AML-193 (cell line): ENCODE results near the gene XRCC3.
"Not testable (repeated sequence)": the region's sequence is repeated elsewhere in the genome, so short reads cannot be mapped to it uniquely, and the experiment has no call there.

Experiments
- DNase-seq, 2 experiments: peaks; one replicate each; lab custom pipeline; 2025; lab: John Stamatoyannopoulos, UW

XRCC3 gene

DNA sequence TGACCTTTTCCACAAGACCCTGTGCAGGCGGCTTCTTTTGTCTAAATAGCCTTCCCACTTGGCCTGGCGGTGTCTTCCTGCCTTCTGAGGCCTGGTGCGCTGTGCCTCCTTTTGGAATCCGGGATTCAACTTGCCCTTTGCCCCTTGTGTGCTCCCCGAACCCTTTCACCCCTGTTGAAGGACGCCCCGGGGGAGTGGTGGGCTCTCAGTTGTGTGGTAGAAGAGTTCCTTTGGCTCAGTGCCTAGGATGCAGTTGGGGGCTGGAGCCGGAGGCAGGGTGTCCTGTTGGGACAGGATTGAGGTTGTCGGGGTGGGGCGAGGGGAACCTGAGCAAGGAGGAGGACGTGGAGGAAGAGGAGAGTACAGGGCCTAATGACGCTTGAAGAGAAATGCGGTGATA is 51.7 kb downstream of the XRCC3 start:
- no peak for DNase-seq

DNA sequence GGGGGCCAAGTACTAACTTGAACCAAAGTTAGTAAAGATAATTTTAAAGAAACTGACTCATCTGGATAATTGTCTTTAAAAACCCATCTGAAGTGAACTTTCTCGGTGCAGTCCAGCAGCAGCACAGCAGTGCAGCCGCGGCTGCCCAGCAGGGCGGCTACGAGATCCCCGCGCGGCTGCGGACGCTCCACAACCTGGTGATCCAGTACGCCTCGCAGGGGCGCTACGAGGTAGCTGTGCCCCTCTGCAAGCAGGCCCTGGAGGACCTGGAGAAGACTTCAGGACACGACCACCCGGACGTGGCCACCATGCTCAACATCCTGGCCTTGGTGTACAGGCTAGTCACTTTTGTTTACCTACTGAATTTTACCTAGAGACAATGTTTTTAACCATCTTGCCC is 52.7 kb downstream of the XRCC3 start:
- no peak for DNase-seq

DNA sequence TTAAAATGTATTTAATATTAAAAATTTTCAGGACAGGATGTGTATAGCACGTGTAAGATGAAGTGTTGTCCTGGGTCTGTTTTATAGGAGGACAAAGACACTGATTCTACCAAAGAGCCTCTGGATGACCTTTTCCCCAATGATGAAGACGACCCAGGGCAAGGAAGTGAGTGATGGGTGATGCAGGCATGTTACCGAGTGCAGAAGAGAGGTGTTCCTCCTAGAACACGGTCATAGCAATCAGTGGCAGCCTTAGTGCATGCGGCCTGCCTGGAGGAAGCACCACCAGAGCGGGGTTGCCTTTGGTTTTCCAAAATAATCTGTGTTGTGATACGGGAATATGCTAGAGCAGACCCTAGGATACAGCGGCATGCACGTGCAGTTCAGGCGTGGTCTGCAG is 53.2 kb downstream of the XRCC3 start:
- DNase-seq, result no peak

DNA sequence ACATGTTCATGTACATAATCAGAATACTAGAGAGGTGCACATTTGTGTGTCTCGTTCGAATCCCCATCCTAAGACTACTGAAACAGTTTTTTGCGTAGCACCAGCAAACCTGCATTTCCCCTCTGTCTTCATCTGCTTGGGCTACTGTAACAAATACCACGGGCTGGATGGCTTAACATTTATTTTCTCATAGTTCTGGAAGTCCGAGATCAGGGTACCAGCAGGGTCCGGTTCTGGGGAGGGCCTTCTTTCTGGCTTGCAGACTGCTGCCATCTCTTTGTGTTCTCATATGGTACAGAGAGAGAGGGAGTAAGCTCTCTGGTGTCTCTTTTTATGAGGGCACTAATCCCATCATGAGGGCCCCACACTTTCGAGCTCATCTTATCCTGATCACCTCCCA is 55.6 kb downstream of the XRCC3 start:
- DNase-seq, result no peak

DNA sequence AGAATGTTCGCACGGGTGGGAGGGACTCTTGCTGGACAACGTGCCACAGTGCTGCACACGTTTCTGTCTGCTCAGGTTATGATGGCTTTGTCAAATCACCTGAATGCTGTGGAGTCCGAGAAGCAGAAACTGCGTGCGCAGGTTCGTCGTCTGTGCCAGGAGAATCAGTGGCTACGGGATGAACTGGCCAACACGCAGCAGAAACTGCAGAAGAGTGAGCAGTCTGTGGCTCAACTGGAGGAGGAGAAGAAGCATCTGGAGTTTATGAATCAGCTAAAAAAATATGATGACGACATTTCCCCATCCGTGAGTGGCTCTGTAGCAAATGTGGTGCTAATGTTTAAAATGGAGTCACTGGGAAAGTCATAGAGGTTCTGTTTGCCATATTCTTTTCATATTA is 57.8 kb downstream of the XRCC3 start:
- DNase-seq, result no peak

DNA sequence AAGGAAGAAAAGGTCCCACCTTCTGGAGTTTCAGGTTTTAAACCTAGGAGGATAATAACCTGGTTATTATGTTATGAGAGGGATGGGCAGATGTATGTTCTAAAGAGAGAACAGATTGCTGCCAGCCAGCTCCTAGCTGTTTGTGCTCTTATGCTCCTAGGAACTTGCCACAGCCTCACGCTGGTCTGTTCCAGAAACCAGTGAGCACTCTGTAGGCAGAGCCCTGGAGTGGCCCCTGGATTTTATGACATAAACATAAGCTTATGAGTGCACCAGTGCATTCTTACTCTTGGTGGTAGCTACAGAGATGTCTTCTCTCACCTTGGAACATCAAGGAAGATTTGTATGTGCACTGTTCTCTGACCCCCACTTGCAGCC is 58.5 kb downstream of the XRCC3 start:
- no peak for DNase-seq

DNA sequence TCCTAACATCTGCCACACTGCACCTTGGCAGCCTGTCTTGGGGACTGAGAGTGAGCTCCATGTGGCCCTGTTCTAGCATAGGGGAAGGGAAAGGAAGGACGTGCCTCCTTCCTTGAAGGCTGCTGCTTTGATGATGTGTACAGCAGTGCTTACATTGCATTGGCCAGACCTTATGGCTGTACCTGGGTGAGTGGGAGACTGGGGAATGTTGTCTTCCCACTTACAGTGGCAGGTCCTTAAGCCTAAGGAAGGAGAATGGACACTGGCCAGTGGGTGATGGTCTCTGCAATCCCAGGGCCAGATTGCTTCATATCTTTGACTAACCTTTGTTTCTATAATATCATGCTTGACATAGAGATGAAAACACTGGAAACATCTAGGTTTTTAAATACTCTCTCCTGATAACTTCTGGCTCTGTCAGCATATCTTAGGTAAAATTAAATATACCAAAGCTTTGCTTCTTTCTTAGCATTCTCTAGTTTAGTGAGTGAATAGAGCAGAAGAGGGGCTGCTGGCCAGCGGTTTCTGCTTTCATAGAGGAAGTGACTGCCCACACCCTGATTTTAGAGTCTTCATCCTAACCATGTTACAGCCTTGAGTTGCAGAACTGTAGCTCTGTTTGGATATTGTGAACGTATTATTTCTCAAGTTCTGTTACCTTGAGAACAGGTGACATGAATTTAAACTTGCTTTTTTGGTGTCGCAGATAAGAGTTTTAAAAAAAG is 59.1 kb downstream of the XRCC3 start:
- DNase-seq, result no peak

DNA sequence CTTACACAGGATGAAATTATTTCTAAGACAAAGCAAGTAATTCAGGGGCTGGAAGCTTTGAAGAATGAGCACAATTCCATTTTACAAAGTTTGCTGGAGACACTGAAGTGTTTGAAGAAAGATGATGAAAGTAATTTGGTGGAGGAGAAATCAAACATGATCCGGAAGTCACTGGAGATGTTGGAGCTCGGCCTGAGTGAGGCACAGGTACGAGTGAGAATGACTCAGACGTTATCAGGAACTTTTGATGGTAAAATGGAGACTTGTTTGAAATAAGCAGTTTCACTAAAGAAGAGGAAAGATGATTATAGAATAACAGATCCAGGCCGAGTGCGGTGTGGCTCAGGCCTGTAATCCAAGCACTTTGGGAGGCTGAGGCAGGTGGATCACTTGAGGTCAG is 60.6 kb downstream of the XRCC3 start:
- no peak for DNase-seq

DNA sequence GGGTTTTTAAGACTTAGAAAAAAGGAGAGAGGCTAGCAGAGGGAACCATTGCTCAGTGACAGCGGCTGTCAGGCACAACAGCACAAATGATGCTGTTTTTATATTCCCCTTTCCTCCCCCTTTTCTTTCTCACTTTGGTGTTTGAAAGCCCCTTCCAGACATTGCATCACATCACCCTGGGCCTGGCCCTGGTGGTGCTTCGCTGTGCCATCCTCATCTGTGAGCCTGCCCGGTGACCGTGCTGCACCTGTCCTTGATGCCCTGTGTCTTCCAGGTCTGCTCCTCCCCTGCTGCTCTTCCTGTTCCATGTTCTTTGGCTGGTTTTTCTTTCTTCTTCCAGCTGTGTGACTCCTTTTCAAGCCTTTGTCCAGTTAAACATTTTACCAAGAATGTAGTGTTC is 61.4 kb downstream of the XRCC3 start:
- no peak for DNase-seq

DNA sequence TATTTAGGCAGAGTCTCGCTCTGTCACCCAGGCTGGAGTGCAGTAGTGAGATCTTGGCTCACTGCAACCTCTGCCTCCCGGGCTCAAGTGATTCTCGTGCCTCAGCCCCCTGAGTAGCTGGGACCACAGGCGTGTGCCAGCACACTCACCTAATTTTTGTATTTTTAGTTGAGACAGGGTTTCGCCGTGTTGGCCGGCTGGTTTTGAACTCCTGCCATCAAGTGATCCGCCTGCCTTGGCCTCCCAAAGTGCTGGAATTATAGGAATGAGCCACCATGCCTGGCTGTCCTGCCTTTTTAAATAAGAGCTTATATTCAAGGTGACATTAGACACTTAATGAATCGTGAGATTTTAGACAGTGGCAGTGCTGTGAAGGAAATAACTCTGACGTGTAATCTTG is 61.9 kb downstream of the XRCC3 start:
- not testable (repeated sequence) for DNase-seq

DNA sequence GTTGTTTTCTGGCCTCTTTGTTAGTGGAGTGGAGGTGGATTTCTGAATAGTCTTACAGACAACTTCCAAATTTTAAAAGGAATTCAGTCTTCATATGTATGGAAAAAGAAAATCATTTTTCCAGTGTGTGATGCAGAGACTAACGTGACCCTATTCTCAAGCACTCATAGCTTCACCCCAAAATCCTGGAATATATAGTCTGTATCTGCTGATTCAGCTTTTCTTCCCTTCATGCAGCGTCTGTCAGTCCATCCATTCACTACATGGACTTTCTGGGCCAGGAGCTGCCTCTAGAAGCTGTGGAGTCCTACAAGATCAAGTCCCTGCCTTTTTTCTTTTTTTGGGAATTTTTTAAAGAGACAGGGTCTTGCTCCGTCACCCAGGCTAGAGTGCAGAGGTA is 62.4 kb downstream of the XRCC3 start:
- DNase-seq, result no peak

DNA sequence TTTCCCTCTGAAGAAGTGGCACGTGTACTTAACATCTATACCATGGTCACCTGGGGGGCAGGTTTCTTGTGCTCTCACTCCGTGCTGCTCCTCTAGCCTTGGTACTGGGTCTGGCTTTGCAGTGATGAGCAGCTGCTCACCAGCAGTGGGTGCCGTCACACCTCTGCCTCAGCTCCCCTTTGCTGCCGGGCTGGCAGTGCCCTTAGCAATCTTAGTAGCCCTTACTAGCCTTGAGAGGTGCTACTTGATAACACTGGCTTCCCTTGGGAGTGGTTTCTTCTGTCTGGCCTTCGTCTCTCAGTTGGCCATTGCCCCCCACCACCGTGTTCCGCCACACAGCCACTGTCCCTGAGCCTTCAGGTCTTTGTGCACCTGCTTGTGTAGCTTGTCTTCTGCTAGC is 63.7 kb downstream of the XRCC3 start:
- no peak for DNase-seq

DNA sequence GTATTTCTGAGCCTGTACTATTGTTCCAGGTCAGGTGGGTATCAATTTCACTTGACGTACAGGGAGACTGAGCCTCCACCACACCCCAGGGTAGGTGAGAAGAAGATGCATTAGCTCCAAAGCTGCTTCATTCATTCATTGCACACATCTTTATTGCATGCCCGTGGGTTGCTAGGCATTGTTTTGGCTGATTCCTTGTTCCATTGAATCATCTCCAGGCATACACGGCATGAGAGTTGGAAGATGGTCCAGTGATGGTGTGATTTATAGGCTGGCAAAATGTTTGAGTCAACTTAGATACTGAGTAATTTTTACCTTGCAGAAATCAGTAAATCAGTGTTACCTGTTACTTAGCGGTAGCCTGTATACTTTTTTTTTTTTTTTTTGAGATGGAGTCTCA is 65.0 kb downstream of the XRCC3 start:
- DNase-seq, result no peak

DNA sequence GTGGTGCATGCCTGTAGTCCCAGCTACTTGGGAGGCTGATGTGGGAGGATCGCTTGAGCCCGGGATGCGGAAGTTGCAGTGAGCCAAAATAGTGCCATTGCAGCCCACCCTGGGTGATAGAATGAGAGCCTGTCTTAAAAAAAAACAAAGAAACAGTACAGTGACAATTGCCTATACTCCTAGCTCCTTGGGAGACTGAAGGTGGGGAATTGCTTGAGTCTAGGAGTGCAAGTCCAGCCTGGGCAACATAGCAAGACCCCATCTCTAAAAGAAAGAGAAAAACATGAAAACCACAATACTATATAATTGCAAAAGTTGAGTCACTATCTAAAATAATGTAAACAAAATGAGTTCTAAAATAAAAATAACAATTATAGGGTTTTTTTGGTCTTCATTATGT is 66.2 kb downstream of the XRCC3 start:
- no peak for DNase-seq
